Measurements from ENCODE around the gene PEF1.

GRCh38 chr1:31591425-31592093 lies 53.1 kb downstream of the PEF1 start:
- TF ChIP-seq CTCF (IDR thresholded peaks at IDR 0.05; ENCODE audit: low read length) (no peak), EZH2 (optimal IDR thresholded peaks at IDR 0.05; ENCODE audit: low read depth, low read length) (no peak)
